ENCODE data around the gene NFATC1.

DNA sequence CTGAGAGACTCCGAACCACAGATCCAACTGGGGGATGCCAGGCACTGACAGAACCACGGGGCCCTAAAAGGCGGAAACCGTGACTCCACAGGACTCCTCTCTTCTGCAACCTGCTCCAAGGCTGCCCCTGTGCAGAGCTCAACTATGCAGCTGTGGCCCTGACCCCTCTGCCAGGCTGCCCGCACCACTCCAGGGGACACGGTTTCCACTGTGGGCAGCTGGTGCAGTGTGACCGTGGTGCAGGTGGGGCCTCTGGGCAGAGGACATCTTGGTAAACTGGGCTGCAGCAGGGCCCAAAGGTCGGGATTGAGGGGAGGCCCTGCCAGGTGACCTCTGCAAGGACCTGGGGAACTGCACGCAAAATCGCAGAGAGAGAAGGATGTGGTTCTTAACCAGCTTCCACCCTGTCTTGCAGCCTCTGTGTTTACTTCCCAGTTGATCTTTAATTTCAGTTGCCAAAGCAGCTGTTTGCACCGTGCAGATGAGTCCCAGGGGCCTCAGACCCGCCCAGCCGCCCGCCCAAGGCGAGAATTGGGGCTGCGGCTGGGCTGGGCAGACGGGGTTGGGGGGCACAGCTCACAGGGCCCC lies 179.3 kb downstream of the NFATC1 start:
- no peak for TF ChIP-seq TAF1 (IDR thresholded peaks at IDR 0.05; ENCODE audit: borderline replicate concordance, insufficient read depth, low read length)
- no peak for TF ChIP-seq SIN3A (IDR thresholded peaks at IDR 0.05; ENCODE audit: borderline replicate concordance, insufficient read depth, low read length)
- TF ChIP-seq POLR2AphosphoS5 (IDR thresholded peaks at IDR 0.05; ENCODE audit: low read depth, low read length), result no peak
